ENCODE measurements around the gene TBX21. TPM values are rescaled to one million over a fixed set of nuclear protein-coding genes. Genes with fewer than 3 reads are reported as not detected.

The TBX21 gene
- total and polyA plus RNA-seq, 2 experiments from 2014 or later: not detected

DNA sequence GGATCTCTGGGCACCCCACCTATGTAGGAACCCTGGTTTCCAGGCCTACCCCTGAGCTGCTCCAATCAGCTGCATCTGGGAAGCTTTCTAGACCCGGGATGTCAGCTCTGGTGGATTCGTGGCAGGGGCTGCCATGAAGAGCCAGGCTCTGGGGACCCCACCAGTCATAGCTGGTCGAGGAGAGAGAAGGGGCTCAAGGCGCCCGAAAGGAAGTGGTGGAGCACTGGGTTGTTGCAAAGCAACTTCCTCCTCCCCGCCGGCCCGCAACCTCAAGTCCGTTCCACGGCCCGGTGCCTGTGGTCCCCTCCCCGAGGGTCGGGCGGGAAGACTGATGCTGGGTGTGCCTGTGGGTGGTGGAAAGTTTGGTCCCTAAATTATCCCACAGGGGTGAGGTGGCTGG is 28.9 kb upstream of the TBX21 start:
- Mint-ChIP-seq H3K27ac (no peak overlapping the region), H3K36me3 (ENCODE audit: low read depth) (peaks cover 3% of the 10 kb centered on the region; the same call in 1 of the 3 replicates), H3K27me3 (ENCODE audit: insufficient read depth, low read depth, poor library complexity) (peaks cover 13% of the 10 kb centered on the region), H3K9me3 (no peaks in the 10 kb centered on the region), H3K4me1 (peaks cover 16% of the 10 kb centered on the region), H3K4me3 (no peak overlapping the region)
- peaks cover 5% of the 10 kb centered on the region; the same call in 1 of the 2 replicates for H3K4me1 ChIP-seq (ENCODE audit: insufficient read depth)
- peak; percentile 25 for DNase-seq (ENCODE audit: low spot score)
- peaks cover 17% of the 10 kb centered on the region for H3K27me3 ChIP-seq (ENCODE audit: insufficient read depth)
- no peaks in the 10 kb centered on the region for H3K9me2 ChIP-seq (ENCODE audit: insufficient read depth)
- H4K20me1 ChIP-seq (replicated peaks; ENCODE audit: insufficient read depth): no peaks in the 10 kb centered on the region; the same call in 1 of the 2 replicates
- no peak overlapping the region for H3K27ac ChIP-seq (ENCODE audit: low read depth)
- H3K4me3 ChIP-seq: no peak overlapping the region
- no peak overlapping the region for H2AFZ ChIP-seq
- TF ChIP-seq EZH2 (IDR thresholded peaks at IDR 0.05; ENCODE audit: low read depth, unreplicated experiment): no peak
- no peak for TF ChIP-seq CREB1 (CRISPR knock-in tag; IDR thresholded peaks at IDR 0.05; ENCODE audit: low read depth)
- TF ChIP-seq JUNB (IDR thresholded peaks at IDR 0.05; ENCODE audit: unreplicated experiment): no peak
- no peak for TF ChIP-seq NANOG (IDR thresholded peaks at IDR 0.05; ENCODE audit: borderline replicate concordance)
- TF ChIP-seq, protein P1, sequence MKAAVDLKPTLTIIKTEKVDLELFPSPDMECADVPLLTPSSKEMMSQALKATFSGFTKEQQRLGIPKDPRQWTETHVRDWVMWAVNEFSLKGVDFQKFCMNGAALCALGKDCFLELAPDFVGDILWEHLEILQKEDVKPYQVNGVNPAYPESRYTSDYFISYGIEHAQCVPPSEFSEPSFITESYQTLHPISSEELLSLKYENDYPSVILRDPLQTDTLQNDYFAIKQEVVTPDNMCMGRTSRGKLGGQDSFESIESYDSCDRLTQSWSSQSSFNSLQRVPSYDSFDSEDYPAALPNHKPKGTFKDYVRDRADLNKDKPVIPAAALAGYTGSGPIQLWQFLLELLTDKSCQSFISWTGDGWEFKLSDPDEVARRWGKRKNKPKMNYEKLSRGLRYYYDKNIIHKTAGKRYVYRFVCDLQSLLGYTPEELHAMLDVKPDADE (IDR thresholded peaks at IDR 0.05): no peak
- TF ChIP-seq ZNF114 (CRISPR knock-in tag; IDR thresholded peaks at IDR 0.05): no peak
- no peak for TF ChIP-seq EZH2phosphoT487 (IDR thresholded peaks at IDR 0.05; ENCODE audit: unreplicated experiment)
- TF ChIP-seq, protein P2, sequence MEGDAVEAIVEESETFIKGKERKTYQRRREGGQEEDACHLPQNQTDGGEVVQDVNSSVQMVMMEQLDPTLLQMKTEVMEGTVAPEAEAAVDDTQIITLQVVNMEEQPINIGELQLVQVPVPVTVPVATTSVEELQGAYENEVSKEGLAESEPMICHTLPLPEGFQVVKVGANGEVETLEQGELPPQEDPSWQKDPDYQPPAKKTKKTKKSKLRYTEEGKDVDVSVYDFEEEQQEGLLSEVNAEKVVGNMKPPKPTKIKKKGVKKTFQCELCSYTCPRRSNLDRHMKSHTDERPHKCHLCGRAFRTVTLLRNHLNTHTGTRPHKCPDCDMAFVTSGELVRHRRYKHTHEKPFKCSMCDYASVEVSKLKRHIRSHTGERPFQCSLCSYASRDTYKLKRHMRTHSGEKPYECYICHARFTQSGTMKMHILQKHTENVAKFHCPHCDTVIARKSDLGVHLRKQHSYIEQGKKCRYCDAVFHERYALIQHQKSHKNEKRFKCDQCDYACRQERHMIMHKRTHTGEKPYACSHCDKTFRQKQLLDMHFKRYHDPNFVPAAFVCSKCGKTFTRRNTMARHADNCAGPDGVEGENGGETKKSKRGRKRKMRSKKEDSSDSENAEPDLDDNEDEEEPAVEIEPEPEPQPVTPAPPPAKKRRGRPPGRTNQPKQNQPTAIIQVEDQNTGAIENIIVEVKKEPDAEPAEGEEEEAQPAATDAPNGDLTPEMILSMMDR (conservative IDR thresholded peaks at IDR 0.05; ENCODE audit: low read depth in 2 of 2): no peak
- H3K79me2 ChIP-seq (replicated peaks; ENCODE audit: insufficient read depth): no peaks in the 10 kb centered on the region
- H3F3A ChIP-seq (replicated peaks; ENCODE audit: low read depth): peaks cover 8% of the 10 kb centered on the region
- H3K4me2 ChIP-seq: no peak overlapping the region
- no peaks in the 10 kb centered on the region; the same call in 1 of the 2 replicates for H3K36me3 ChIP-seq (ENCODE audit: insufficient read depth)
- no peak for ATAC-seq

DNA sequence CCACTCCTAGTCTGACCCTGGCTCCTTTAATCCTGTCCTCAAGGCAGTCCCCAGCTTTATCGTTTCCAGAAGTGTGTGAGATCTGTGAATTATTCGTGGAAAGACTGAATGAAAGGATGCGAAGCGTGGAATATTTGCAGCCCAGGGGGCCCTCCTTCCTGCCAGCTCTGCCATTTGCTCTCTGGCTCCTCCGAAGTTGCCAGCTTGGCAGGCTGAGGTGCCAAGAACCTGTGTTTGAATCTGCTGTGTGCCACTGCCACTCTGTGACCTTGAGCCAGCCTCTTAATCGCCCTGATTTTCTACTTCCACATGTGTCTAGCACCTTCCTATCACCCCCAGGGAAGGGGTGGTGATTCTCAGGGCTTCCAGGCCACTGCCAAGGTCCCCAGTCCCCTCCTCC is 28.3 kb upstream of the TBX21 start:
- no peak overlapping the region for H3K4me2 ChIP-seq
- H3K27me3 Mint-ChIP-seq (ENCODE audit: insufficient read depth, low read depth, poor library complexity): peaks cover 14% of the 10 kb centered on the region
- no peak overlapping the region for H3K27ac Mint-ChIP-seq
- H4K20me1 ChIP-seq (replicated peaks; ENCODE audit: insufficient read depth): peaks cover 3% of the 10 kb centered on the region; the same call in 1 of the 2 replicates
- peaks cover 7% of the 10 kb centered on the region; the same call in 1 of the 2 replicates for H3F3A ChIP-seq (replicated peaks; ENCODE audit: low read depth)
- H3K9me2 ChIP-seq (ENCODE audit: insufficient read depth): no peaks in the 10 kb centered on the region
- no peaks in the 10 kb centered on the region for H3K36me3 ChIP-seq (ENCODE audit: insufficient read depth)
- ATAC-seq: no peak
- DNase-seq (ENCODE audit: low spot score): no peak
- H3K36me3 Mint-ChIP-seq (ENCODE audit: low read depth): no peaks in the 10 kb centered on the region; the same call in 2 of the 3 replicates
- no peaks in the 10 kb centered on the region for H3K79me2 ChIP-seq (replicated peaks; ENCODE audit: insufficient read depth)
- no peak overlapping the region for H2AFZ ChIP-seq
- H3K4me3 Mint-ChIP-seq: no peak overlapping the region
- peaks cover 23% of the 10 kb centered on the region for H3K27me3 ChIP-seq (ENCODE audit: insufficient read depth)
- H3K4me1 ChIP-seq (ENCODE audit: insufficient read depth): peaks cover 5% of the 10 kb centered on the region; the same call in 1 of the 2 replicates
- no peak overlapping the region for H3K4me3 ChIP-seq
- peaks cover 14% of the 10 kb centered on the region for H3K4me1 Mint-ChIP-seq
- H3K27ac ChIP-seq (ENCODE audit: low read depth): no peak overlapping the region
- no peaks in the 10 kb centered on the region for H3K9me3 Mint-ChIP-seq
- TF ChIP-seq EZH2 (IDR thresholded peaks at IDR 0.05; ENCODE audit: low read depth, unreplicated experiment) (no peak), ZNF331 (CRISPR knock-in tag; IDR thresholded peaks at IDR 0.05; ENCODE audit: low read depth) (no peak), CREB1 (CRISPR knock-in tag; IDR thresholded peaks at IDR 0.05; ENCODE audit: low read depth) (no peak), JUNB (IDR thresholded peaks at IDR 0.05; ENCODE audit: unreplicated experiment) (no peak), POLR2AphosphoS5 (IDR thresholded peaks at IDR 0.05; ENCODE audit: low read depth) (no peak), STAT1 (IDR thresholded peaks at IDR 0.05; ENCODE audit: unreplicated experiment) (no peak)
- TF ChIP-seq, protein P2 (conservative IDR thresholded peaks at IDR 0.05; ENCODE audit: low read depth in 2 of 2): no peak
- TF ChIP-seq, protein P3, sequence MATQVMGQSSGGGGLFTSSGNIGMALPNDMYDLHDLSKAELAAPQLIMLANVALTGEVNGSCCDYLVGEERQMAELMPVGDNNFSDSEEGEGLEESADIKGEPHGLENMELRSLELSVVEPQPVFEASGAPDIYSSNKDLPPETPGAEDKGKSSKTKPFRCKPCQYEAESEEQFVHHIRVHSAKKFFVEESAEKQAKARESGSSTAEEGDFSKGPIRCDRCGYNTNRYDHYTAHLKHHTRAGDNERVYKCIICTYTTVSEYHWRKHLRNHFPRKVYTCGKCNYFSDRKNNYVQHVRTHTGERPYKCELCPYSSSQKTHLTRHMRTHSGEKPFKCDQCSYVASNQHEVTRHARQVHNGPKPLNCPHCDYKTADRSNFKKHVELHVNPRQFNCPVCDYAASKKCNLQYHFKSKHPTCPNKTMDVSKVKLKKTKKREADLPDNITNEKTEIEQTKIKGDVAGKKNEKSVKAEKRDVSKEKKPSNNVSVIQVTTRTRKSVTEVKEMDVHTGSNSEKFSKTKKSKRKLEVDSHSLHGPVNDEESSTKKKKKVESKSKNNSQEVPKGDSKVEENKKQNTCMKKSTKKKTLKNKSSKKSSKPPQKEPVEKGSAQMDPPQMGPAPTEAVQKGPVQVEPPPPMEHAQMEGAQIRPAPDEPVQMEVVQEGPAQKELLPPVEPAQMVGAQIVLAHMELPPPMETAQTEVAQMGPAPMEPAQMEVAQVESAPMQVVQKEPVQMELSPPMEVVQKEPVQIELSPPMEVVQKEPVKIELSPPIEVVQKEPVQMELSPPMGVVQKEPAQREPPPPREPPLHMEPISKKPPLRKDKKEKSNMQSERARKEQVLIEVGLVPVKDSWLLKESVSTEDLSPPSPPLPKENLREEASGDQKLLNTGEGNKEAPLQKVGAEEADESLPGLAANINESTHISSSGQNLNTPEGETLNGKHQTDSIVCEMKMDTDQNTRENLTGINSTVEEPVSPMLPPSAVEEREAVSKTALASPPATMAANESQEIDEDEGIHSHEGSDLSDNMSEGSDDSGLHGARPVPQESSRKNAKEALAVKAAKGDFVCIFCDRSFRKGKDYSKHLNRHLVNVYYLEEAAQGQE (IDR thresholded peaks at IDR 0.05; ENCODE audit: unreplicated experiment): no peak
